NCI-H1436 treated with DMSO at 0.1 percent for 48 hours (cell line): ENCODE results near the gene FMNL1.
"Not testable (repeated sequence)": the region's sequence is repeated elsewhere in the genome, so short reads cannot be mapped to it uniquely, and the experiment has no call there.

Experiments used
- DNase-seq: peaks from one replicate; lab custom pipeline; 2025; lab: John Stamatoyannopoulos, UW

The FMNL1 gene, protein sequence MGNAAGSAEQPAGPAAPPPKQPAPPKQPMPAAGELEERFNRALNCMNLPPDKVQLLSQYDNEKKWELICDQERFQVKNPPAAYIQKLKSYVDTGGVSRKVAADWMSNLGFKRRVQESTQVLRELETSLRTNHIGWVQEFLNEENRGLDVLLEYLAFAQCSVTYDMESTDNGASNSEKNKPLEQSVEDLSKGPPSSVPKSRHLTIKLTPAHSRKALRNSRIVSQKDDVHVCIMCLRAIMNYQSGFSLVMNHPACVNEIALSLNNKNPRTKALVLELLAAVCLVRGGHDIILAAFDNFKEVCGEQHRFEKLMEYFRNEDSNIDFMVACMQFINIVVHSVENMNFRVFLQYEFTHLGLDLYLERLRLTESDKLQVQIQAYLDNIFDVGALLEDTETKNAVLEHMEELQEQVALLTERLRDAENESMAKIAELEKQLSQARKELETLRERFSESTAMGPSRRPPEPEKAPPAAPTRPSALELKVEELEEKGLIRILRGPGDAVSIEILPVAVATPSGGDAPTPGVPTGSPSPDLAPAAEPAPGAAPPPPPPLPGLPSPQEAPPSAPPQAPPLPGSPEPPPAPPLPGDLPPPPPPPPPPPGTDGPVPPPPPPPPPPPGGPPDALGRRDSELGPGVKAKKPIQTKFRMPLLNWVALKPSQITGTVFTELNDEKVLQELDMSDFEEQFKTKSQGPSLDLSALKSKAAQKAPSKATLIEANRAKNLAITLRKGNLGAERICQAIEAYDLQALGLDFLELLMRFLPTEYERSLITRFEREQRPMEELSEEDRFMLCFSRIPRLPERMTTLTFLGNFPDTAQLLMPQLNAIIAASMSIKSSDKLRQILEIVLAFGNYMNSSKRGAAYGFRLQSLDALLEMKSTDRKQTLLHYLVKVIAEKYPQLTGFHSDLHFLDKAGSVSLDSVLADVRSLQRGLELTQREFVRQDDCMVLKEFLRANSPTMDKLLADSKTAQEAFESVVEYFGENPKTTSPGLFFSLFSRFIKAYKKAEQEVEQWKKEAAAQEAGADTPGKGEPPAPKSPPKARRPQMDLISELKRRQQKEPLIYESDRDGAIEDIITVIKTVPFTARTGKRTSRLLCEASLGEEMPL

DNA sequence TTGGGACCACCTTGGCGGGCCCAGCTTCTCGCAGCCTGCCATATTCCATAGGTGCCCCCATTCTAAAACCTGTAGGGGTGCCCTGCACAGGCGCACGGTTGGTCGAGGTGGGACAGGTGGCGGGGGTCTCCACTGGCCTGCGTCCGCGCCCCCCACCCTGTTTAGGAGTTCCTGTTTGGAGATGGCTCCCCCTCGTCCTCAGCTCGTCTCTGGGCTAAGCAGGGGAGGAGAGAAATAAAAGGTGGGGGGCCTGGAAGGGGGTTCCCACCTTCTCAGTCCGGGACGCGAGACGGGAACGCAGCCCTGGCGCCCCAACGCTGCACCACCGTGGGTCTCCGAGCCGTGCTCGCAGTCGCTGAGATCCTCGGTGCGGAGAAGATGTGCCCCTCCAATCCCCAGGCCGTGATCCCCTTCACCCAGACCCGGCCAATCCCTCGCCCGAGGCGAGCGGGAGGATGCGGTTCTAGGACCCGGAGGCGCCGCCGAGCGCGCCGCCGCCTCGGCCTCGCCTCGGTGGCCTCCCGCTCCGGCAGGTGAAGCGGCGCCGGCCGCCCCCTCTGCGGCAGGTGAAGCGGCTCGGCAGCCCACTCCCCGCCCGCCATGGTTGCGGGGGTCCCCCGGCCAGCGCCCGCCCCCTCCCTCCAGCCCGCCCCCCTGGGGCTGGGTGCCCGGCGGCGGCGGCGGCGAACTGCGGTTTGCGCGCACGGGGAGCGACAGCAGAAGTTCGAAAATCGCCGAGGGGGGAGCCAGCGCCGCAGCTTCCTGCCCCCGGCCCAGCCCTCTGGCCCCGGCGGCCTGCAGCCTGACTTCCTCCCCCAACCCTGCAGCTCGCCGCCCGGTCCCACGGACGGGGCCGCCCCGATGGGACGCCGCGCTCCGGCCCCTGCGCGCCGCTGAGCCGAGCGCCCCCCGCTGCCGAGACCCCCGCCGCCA is at the start of gene FMNL1:
Gene FMNL1, plus strand, starts transcription at position 805 of the 933 bp plus-strand sequence. CDS start 240 bp downstream, outside the sequence.
- DNase-seq, result no peak

DNA sequence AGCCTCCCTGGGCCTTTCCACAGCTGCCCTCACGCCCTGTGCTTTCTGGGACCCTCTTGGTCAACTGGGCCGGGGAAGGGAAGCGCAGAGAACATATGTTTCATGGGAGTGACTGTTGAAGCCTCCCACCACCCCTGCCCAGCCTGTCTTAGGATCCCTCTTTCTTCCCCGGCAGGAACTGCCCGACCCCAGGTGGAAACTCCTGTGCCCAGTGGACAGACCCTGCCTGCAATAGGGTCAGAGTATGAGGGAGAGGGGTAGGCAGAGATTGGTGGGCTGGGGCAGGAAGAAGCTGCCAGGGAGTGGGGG is 49.5 kb upstream of the FMNL1 start:
- DNase-seq, result no peak

DNA sequence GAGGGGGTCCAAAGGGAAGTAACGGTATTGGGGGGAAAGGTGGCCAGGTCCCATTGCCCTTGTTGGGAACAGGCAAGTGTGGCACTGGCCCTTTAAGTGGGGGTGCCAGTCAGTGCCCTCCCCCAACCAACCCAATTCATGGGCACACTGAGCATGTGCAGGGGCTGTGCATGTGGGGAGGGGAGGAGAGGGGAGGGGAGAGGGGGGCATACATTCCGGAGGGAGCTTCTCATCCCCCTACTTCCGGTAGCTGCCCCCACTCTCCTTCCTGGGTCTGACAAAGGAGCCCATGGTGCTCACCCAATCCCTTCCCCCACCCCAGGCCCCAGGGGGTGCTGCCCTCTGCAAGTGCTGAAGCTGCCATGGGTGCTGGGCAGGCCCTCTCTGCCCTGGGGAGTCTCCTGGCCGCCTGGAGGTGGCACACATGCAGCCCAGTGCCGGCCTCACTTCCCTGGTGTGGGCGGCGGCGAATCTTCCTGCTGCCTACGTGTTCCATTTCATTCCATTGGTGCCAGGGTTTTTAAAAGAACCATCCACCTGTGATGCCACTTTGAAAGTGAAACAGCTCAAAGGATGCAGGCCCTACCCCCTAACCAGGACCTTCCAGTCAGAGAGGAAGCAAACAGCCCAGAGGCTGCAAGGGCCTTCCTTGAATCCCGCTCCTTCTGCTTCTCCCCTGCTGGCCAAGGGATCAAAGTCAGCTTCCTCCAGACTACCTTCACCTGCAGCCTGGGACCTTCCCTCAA is 49.0 kb upstream of the FMNL1 start:
- DNase-seq, result peak; percentile 64

DNA sequence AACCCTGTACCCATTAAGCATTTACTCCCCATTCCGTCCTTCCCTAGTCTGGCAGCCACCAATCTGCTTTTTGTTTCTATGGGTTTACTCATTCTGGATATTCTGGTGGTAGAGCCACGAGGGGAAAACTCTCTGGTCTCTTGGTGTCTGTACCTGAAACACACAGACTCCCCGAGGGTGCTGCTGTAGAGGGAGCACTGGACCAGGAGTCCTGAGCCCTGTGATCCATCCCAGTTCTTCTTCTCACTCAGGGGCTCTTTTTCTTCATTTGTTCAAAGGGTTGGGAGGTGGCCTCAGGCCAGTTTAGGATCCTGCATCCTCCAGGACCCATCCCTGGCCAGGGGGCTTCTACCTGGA is 45.9 kb upstream of the FMNL1 start:
- DNase-seq, result no peak

DNA sequence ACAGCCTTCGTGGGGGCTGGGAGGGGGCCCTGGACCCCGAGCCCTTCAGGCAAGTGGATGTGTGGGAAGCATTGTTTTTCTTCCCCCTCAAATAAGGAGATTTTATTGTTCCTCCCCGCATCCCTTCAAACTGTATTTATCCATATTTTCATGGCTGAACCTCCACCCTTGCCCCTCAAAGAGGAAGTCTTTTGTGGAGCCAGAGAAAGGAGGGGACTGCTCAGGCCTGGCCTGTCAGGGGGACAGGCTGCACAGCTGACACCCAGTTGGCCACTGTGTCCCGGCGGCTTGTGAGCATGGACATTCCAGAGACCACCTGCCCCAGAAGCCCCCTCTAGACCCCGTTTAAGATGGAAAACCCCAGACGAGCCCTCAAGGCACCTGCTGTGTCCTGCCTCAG is 44.1 kb upstream of the FMNL1 start:
- DNase-seq, result no peak

DNA sequence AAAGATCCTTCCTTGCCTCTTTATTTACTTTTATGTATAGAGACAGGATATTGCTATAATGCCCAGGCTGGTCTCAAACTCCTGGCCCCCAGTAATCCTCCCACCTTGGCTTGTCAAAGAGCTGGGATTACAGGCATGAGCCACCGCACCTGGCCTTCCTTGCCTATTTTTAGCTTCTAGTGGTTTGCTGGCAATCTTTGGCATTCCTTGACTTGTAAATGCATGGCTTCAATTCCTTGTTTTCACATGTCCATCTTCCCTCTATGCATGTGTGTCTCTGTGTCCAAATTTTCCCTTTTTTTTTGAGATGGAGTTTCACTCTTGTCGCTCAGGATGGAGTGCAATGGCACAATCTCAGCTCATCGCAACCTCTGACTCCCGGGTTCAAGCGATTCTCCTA is 37.5 kb upstream of the FMNL1 start:
- no peak for DNase-seq

DNA sequence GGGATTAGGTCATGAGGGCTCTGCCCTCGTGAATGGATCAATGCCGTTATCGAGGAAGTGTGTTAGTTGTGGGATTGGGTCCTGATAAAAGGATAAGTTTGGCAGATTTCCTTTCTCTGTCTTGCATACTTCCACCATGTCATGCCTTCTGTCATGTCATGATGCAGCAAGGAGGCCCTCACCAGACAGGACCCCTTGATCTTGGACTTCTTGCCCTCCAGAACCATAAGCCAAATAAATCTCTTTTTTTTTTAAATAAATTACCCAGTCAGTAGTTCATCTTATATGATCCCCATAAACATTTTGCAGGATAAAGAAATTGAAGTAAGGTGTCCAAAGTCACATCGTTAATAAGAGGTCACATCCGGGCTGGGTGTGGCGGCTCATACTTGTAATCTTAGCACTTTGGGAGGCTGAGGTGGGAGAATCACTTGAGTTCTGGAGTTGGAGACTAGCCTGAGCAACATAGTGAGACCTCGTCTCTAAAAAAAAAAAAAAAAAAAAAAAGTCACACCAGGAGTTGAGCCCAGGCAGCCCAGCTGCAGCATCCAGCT is 34.8 kb upstream of the FMNL1 start:
- no peak for DNase-seq

DNA sequence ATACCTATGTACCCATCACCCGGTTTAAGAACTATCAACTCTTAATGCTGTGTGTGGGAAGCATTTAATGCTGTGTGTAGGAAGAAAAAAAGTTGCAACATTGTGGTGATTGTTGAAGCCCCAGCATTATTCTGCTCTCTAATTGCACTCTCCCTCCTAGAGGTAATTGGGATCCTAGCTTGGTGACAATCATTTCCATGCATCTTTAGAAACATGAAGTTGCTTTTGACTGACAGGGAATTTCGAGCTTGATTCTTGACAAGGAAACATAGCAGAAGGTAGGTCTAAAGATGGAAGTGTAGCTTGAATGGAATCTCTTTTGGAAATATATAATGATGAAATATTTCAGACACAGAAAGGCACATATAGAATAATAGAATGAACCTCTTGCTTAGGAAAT is 32.7 kb upstream of the FMNL1 start:
- no peak for DNase-seq

DNA sequence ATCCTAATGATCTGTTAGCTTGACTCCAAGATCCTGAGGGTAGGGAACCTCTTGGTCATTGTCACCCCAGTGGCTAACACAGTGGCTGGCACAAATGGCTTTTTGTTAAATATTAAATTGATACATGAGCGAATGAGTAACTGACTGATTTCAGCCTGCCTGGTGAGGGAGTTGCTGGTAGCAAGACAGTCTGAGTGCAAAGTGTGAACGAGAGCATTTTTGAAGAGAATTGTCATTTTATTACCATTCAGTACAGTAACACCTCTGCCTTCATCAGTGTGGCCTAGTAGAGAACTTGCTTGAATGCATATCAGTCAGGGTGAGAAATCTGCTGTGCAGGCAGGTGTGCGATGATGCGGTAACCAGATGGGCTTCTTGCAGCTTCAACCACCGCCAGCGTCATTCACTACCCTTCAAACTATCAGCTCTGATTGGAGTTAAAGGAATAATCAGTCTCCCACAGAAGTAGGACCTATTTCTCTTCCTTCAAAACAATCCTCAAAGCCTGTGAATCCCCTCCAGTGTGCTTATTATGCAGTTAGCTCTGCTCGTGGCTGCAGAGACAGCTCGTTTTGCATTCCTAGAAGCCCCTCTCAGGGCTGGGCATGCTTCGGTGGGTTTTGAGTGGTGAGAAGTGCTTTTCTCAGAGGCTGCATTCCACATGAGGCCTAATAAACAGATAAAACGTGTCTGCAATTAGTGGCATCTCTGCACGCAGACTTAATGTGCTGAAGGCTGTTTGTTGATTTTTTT is 31.0 kb upstream of the FMNL1 start:
- DNase-seq, result no peak

DNA sequence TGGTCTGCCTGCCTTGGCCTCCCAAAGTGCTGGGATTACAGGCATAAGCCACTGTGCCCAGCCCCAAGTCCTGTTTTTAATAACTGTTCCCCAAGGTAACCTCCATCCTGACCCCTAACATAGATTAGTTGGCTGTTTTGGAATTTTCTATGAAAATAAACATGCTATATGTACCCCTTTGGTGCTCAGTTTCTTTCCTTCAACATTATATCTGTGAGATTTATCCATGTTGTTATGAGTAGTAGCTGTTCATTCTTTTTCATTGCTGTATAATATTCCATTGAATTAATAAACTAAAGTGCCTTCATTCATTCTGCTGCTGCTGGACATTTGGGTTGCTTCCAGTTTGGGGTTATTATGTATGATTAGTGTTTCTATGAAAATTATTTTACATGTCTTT is 26.3 kb upstream of the FMNL1 start:
- DNase-seq, result no peak

DNA sequence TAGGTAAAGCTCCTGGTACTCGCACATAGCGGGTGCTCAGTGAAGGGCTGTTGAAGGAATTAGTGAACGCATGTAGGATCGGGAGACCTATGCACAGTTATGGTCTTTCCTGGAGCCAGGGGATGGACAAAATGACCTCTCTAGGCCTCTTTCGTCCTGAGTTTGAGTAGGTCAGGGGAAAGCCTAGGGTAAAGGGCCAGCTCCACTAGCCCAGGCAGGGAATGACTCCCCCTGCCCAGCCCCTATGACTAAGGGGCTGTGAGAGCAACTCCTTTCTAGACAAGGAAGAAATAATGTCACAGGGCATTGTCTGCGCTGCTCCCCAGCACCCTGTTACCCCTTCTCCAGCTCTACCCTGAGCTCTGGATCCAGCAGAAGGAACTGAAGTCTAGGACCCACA is 24.6 kb upstream of the FMNL1 start:
- no peak for DNase-seq

DNA sequence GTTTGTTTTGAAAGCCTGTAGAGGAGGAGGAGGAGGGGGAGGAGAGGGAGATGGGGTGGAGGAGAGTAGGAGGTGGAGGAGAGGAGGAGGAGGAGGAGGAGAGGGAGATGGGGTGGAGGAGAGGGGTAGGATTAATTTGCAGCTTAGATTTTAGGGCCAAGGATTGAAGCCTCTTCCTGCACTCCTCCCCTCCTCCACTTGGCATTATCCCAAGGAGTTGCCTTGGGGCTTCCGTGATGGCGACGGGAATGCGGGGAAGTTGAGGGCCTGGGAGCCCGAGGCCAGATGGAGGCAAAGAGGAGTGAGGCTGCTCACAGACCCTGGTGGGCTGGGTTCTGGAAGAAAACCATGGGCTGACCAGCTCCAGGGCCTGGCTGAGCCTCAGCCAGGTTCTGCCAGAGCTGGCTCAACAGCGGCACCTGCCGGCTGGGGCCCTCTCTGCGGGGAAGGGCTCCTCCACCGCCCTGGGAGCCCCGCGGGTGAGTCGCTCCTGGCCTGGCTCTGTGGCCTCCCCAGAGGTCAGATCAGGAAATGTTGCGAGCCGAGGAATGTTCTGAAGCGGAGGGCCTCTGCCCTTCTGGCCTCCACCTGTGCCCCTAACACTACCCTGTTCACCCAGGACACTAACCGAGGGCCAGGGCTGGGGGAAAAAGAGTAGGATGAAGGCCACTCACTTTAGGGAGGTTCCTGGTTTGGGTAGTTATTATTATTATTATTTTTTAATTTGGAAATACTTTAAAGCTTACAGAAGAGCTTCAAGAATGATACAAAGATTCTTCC is 23.9 kb upstream of the FMNL1 start:
- DNase-seq, result peak; percentile 34

DNA sequence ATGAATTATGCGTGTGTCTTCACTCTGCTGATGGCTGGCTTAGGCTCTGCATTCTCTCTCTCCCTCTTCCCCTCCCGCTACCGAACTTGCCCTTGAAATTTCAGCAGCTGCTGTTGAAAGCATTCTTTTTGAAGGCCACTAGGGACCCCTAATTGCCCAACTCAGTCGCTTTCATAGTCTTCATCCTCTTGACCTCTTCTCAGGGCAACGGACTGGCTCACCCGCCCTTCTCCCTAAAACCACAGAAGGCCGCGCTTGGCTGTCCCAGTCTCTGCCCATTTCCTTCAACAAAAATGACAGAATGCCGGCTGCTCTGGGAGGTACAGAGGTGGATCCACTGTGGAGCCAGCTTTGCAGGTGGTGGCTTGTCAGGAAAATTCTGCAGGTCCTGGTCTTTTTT is 21.0 kb upstream of the FMNL1 start:
- DNase-seq, result peak; percentile 22

DNA sequence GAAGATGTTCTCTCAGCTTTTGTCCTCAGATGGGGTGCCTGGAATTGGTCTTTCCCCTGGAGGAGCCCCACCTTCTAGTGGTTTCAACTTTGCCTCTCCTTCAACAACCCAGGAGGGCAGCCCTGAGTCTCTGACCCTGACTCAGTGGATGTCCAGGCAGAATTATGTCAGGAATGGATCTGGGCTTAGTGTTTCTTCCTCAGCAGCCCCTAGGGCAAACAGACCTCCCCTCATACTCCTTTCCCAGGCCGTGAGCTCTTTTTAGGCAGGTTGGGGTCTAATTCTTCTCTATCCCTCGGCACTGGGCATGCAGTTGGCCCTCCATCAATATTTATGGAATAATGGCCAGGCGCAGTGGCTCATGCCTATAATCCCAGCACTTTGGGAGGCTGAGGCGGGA is 20.2 kb upstream of the FMNL1 start:
- no peak for DNase-seq

DNA sequence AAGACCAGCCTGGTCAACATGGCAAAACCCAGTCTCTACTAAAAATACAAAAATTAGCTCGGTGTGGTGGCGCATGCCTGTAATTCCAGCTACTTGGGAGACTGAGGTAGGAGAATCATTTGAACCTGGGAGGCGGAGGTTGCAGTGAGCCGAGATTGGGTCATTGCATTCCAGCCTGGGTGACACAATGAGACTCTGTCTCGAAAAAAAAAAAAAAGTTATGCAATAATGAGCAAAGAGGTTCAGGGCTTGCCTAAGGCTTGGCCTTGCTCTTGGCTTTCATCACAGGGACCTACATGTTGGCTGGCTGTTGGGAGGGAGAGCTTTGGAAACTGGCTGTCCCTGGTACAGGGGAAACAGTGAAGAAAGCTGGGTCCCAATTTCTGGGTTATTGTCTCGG is 19.8 kb upstream of the FMNL1 start:
- DNase-seq, result not testable (repeated sequence)

DNA sequence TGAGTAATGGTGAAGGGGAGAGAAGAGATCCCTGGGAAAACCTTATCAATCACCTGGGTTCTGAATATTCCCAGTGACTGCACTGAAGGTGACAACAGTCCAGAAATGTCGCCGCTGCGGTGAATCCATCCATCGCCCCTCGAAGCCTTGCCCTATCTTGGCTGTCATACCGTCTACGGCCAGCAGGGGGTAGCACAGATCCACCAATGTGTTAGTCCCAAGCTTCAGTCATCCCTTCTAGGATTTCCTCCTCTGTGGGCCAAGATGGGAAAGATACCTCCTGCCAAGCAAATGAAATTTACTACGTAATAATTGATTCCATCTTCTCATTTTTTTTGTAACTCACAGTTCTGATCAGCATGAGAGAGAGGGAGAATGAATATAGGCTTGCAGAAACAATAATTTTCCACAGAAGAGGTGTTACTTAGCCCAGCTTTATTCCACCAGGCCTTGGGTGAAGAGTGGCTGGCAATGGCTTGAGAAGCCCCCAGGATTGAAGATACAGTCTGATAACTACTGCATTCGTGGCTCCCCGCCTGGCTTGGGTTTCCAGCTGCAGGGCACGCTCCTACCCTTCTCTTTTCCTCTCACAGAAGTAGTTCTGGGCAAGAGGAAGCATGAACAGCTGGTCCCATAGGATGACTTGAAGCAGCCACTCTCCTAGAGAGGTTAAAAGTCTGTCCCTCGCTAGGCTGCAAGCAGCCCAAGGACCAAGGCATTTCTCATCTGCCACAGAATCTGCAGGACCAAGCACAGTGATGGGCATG is 2.6 kb upstream of the FMNL1 start:
- DNase-seq, result peak; percentile 38

DNA sequence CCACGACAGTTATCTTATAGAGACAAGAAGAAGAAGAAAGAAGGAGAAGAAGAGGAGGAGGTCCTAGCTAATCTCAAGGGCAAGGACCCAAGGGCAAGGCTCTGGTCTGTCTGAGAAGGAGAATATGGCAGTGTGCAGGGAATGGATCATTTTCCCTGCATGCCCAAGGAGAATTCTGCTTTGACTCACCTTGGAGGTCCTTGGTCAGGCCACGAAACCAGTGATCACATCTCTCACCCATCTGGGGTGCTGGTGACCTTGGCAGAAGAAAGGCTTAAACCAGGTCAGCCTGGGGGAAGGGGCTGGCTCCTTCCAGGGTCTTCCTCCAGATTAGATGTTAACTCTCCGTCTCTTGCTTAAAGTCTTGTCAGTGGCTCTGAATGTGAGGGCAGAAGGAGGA is 1.6 kb upstream of the FMNL1 start:
- DNase-seq, result no peak

DNA sequence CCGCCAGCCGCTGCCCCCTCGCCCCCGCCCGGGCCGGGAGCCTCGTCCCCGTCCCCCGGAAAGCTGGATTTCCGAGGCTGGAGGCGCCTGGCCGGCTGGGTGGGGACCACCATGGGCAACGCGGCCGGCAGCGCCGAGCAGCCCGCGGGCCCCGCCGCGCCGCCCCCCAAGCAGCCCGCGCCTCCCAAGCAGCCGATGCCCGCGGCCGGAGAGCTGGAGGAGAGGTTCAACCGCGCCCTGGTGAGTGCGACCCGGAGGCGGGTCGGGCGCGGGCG is 266 bp downstream of the FMNL1 start:
- no peak for DNase-seq
